ENCODE data around the gene TENM4.

DNA sequence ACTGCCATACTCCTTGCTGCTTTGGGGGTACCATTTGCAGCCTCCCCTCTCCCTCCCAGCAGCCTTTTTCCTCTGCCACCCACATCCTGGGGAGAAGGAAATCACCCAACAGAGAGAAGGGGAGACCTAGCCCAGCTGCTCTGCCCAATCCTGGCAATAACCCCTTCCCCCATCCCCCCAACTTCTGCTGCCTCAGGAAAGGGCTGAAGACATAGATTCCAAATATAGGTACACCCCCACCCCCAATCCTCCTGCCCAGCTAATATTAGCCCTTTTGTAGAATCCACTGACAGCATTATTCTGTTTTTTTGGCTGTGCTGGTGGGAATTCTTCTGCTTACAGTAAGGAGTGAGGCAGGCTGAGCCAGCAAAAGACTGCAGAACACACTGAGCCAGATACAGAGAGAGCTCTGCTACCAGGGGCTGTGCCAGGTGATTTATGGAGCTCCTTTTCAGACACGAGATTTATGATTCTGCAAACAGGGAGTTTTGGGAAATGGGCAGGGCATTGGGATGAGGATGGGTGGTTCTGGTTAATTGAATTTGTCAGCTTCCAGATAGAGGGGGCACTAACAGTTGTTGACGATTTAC lies 164.0 kb downstream of the TENM4 start:
- TF ChIP-seq, protein P1, sequence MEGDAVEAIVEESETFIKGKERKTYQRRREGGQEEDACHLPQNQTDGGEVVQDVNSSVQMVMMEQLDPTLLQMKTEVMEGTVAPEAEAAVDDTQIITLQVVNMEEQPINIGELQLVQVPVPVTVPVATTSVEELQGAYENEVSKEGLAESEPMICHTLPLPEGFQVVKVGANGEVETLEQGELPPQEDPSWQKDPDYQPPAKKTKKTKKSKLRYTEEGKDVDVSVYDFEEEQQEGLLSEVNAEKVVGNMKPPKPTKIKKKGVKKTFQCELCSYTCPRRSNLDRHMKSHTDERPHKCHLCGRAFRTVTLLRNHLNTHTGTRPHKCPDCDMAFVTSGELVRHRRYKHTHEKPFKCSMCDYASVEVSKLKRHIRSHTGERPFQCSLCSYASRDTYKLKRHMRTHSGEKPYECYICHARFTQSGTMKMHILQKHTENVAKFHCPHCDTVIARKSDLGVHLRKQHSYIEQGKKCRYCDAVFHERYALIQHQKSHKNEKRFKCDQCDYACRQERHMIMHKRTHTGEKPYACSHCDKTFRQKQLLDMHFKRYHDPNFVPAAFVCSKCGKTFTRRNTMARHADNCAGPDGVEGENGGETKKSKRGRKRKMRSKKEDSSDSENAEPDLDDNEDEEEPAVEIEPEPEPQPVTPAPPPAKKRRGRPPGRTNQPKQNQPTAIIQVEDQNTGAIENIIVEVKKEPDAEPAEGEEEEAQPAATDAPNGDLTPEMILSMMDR (IDR thresholded peaks at IDR 0.05 in 4 of 5, conservative IDR thresholded peaks at IDR 0.05 in 1 of 5), result no peak
- no peak for TF ChIP-seq POLR2A (IDR thresholded peaks at IDR 0.05)

Data from gastrocnemius medialis (tissue), 4 donors.